ENCODE data around the gene KCNJ5.
A peak's percentile ranks its signal among the peaks of the same experiment; 100 is the strongest.

Gene KCNJ5

DNA sequence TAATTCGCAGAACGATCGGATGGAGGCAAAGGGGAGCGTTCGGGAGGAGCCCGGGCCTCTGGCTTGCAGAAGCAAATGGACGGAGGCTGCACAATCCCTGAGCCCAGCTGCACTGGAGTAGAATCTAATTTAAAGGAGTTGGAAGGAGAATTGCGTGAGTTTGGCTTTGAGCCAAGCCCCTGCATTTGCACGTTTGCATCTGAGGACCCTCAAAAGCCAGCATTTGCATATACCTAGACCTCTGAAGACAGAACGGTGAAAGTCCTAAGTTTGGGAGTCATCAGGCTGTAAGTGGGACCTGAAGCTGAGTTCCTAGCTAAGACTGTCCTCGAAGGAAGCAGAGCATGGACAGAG lies 35.9 kb downstream of the KCNJ5 start:
- Histone ChIP-seq H3K4me1 (ENCODE audit: insufficient read depth, insufficient read length) (peaks cover 9% of the 10 kb centered on the region), H3K9ac (ENCODE audit: insufficient read length, low read depth) (no peak overlapping the region), H3K4me3 (ENCODE audit: insufficient read length, low read depth) (no peak overlapping the region), H3K9me3 (ENCODE audit: insufficient read depth, low read length) (no peaks in the 10 kb centered on the region), H3K36me3 (ENCODE audit: insufficient read depth, insufficient read length, low read length) (no peaks in the 10 kb centered on the region), H3K27me3 (ENCODE audit: insufficient read depth, insufficient read length) (no peaks in the 10 kb centered on the region)
- no peak for TF ChIP-seq ZNF274 (IDR thresholded peaks at IDR 0.05; ENCODE audit: low read depth, low read length)
- no peak for DNase-seq (ENCODE audit: low read depth, low spot score)

DNA sequence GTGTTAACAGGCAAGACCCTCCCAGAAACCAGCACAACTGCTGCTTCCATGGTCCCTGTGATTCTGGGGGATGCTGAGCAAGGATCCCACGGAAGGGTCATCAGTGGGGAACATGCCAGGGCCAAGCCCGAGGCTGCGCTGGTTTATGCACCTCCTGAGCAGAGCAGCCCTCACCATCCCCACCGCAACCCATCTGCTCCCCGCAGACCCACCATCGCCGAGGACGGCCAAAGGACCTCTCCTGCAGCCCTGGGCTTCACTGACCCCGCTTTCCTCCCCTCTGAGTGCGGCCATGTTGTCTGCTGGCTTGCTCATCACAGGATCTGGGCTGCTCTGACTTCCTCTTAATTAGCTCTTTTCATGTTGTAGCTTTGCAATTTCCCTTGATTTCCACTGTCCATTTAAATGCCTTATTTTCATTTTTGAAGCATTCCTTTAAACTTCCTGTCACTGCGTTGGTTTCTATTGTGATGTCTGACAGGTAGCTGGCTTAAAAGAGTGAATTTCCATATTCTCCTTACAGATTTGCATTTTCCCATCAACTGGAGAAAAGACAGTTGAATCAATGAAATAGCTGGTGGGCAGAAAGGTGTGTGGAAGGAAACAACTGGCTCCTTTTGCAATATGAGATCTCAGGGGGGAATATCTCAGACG lies 36.7 kb downstream of the KCNJ5 start:
- Histone ChIP-seq H3K9ac (ENCODE audit: insufficient read length, low read depth) (no peak overlapping the region), H3K4me3 (ENCODE audit: insufficient read length, low read depth) (no peak overlapping the region), H3K9me3 (ENCODE audit: insufficient read depth, low read length) (no peaks in the 10 kb centered on the region), H3K27me3 (ENCODE audit: insufficient read depth, insufficient read length) (no peaks in the 10 kb centered on the region), H3K4me1 (ENCODE audit: insufficient read depth, insufficient read length) (peaks cover 9% of the 10 kb centered on the region), H3K36me3 (ENCODE audit: insufficient read depth, insufficient read length, low read length) (no peaks in the 10 kb centered on the region)
- TF ChIP-seq YY1 (IDR thresholded peaks at IDR 0.05; ENCODE audit: insufficient read depth, insufficient read length): no peak
- no peak for TF ChIP-seq SUZ12 (IDR thresholded peaks at IDR 0.05; ENCODE audit: extremely low read depth, insufficient read depth, insufficient read length)
- TF ChIP-seq ZNF274 (IDR thresholded peaks at IDR 0.05; ENCODE audit: low read depth, low read length): no peak
- no peak for DNase-seq (ENCODE audit: low read depth, low spot score)

DNA sequence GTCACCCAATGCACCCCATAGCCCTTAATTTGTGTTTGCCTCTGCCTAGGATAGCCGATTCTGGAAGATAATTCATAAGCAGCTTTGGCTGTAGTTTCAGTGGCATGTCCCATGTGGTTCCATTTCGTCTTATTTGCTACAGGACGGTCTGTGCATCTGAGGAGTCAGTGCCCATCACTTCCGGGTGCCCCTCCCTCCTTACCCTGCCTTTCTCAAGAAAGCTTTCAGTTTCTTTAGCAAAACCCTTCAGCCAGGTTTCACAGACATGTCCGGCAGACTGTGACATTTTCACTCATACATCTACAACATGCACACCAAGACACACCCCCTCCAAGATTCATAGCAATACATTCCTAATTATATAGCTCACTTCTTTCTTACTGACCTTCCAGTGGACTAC lies 37.2 kb downstream of the KCNJ5 start:
- Histone ChIP-seq H3K27me3 (ENCODE audit: insufficient read depth, insufficient read length) (no peaks in the 10 kb centered on the region), H3K9ac (ENCODE audit: insufficient read length, low read depth) (no peak overlapping the region)

DNA sequence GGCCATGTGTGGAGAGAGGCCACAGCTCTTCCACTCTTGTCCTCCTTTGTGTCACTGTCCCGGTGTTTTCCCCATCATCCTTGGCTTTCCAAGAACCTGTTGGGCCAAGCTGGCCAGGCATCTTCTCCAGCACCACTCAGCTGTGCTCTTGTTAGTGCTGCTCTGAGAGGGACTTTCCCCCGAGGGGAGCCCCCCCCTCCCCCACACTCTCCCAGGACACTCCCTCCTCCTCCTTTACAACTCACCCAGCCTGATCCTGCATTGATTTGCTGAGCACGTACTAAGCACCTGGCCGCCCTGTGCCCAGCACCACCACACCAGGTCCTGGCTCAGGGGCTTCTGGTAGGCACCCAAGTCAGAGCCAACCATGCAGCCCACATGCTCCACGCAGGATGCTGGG lies 38.3 kb downstream of the KCNJ5 start:
- H3K4me1 ChIP-seq (ENCODE audit: insufficient read depth, insufficient read length): peaks cover 9% of the 10 kb centered on the region
- no peak overlapping the region for H3K4me3 ChIP-seq (ENCODE audit: insufficient read length, low read depth)
- H3K27me3 ChIP-seq (ENCODE audit: insufficient read depth, insufficient read length): no peaks in the 10 kb centered on the region
- H3K36me3 ChIP-seq (ENCODE audit: insufficient read depth, insufficient read length, low read length): no peaks in the 10 kb centered on the region
- no peaks in the 10 kb centered on the region for H3K9me3 ChIP-seq (ENCODE audit: insufficient read depth, low read length)
- TF ChIP-seq SUZ12 (IDR thresholded peaks at IDR 0.05; ENCODE audit: extremely low read depth, insufficient read depth, insufficient read length): no peak
- no peak for TF ChIP-seq YY1 (IDR thresholded peaks at IDR 0.05; ENCODE audit: insufficient read depth, insufficient read length)
- no peak for TF ChIP-seq ZNF274 (IDR thresholded peaks at IDR 0.05; ENCODE audit: low read depth, low read length)
- no peak overlapping the region for H3K9ac ChIP-seq (ENCODE audit: insufficient read length, low read depth)
- DNase-seq (ENCODE audit: low read depth, low spot score): no peak

More for the DNA sequence above, 37.2 kb downstream of the KCNJ5 start:
- H3K36me3 ChIP-seq (ENCODE audit: insufficient read depth, insufficient read length, low read length): no peaks in the 10 kb centered on the region
- no peak for TF ChIP-seq SUZ12 (IDR thresholded peaks at IDR 0.05; ENCODE audit: extremely low read depth, insufficient read depth, insufficient read length)
- no peak for TF ChIP-seq ZNF274 (IDR thresholded peaks at IDR 0.05; ENCODE audit: low read depth, low read length)
- TF ChIP-seq YY1 (IDR thresholded peaks at IDR 0.05; ENCODE audit: insufficient read depth, insufficient read length): no peak
- no peak overlapping the region for H3K4me3 ChIP-seq (ENCODE audit: insufficient read length, low read depth)
- no peak for DNase-seq (ENCODE audit: low read depth, low spot score)
- peaks cover 9% of the 10 kb centered on the region for H3K4me1 ChIP-seq (ENCODE audit: insufficient read depth, insufficient read length)
- no peaks in the 10 kb centered on the region for H3K9me3 ChIP-seq (ENCODE audit: insufficient read depth, low read length)

DNA sequence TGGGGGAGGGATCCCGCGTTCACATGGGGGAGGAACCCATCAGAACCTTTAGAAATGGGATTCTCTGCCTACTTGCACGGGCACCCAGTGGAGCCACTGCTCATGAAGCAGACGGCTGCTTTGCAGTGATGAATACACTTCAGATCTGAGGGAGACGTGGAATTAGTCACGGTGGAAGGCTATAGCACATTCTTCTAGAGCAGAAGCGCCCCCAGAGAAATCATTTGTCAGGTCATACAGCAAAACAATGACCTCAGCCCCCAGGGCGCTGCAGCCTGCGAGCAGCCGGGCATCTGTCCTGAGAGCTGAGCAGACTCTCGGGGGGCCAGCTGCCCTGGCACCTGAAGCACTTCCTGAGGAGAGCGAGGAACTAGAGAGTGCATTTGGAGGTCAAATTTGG lies 38.8 kb downstream of the KCNJ5 start:
- no peak overlapping the region for H3K4me3 ChIP-seq (ENCODE audit: insufficient read length, low read depth)
- H3K27me3 ChIP-seq (ENCODE audit: insufficient read depth, insufficient read length): no peaks in the 10 kb centered on the region
- TF ChIP-seq SUZ12 (IDR thresholded peaks at IDR 0.05; ENCODE audit: extremely low read depth, insufficient read depth, insufficient read length) (no peak), YY1 (IDR thresholded peaks at IDR 0.05; ENCODE audit: insufficient read depth, insufficient read length) (no peak), ZNF274 (IDR thresholded peaks at IDR 0.05; ENCODE audit: low read depth, low read length) (no peak)
- H3K36me3 ChIP-seq (ENCODE audit: insufficient read depth, insufficient read length, low read length): no peaks in the 10 kb centered on the region
- no peaks in the 10 kb centered on the region for H3K9me3 ChIP-seq (ENCODE audit: insufficient read depth, low read length)
- peaks cover 9% of the 10 kb centered on the region for H3K4me1 ChIP-seq (ENCODE audit: insufficient read depth, insufficient read length)
- peak overlapping the region; percentile 10 for H3K9ac ChIP-seq (ENCODE audit: insufficient read length, low read depth)
- no peak for DNase-seq (ENCODE audit: low read depth, low spot score)

DNA sequence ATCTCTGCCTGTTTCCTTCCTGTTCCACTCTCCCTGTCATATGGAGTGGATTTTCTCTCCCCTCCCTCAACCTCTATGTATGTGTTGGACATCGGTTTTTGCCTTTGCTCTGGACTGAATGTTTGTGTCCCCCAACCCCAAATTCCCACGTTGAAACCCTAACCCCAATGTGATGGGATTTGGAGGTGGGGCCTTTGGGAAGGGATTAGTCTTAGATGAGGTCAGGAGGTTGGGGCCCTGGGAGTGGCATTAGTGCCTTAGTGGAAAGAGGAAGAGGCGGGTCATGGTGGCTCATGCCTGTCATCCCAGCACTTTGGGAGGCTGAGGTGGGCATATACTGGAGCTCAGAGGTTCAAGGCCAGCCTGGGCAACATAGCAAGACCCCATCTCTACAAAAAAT lies 39.9 kb downstream of the KCNJ5 start:
- Histone ChIP-seq H3K36me3 (ENCODE audit: insufficient read depth, insufficient read length, low read length) (no peaks in the 10 kb centered on the region), H3K27me3 (ENCODE audit: insufficient read depth, insufficient read length) (no peaks in the 10 kb centered on the region), H3K9me3 (ENCODE audit: insufficient read depth, low read length) (no peaks in the 10 kb centered on the region), H3K4me1 (ENCODE audit: insufficient read depth, insufficient read length) (peaks cover 9% of the 10 kb centered on the region), H3K9ac (ENCODE audit: insufficient read length, low read depth) (no peak overlapping the region), H3K4me3 (ENCODE audit: insufficient read length, low read depth) (no peak overlapping the region)
- TF ChIP-seq SUZ12 (IDR thresholded peaks at IDR 0.05; ENCODE audit: extremely low read depth, insufficient read depth, insufficient read length): no peak
- TF ChIP-seq YY1 (IDR thresholded peaks at IDR 0.05; ENCODE audit: insufficient read depth, insufficient read length): no peak
- TF ChIP-seq ZNF274 (IDR thresholded peaks at IDR 0.05; ENCODE audit: low read depth, low read length): no peak
- no peak for DNase-seq (ENCODE audit: low read depth, low spot score)

DNA sequence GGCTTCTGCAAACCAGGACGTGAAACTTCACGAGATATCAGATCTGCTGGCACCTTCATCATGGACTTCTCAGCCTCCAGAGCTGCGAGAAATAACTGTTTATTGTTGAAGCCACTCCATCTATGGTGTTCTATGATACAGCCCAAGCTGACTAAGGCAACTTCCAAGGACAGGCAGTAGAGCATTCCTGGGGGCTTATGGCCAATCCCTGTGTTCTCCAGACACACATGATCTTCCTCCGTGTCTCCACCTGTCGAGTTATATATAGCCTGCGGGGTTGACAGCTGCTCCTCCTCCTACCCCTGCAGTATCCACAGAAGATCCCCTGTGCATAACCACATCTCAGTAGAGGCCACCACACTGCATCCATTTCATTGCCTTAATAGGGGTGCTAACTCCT lies 40.5 kb downstream of the KCNJ5 start:
- H3K9ac ChIP-seq (ENCODE audit: insufficient read length, low read depth): no peak overlapping the region
- no peak for DNase-seq (ENCODE audit: low read depth, low spot score)
- H3K36me3 ChIP-seq (ENCODE audit: insufficient read depth, insufficient read length, low read length): no peaks in the 10 kb centered on the region
- peaks cover 9% of the 10 kb centered on the region for H3K4me1 ChIP-seq (ENCODE audit: insufficient read depth, insufficient read length)
- H3K4me3 ChIP-seq (ENCODE audit: insufficient read length, low read depth): no peak overlapping the region
- no peaks in the 10 kb centered on the region for H3K27me3 ChIP-seq (ENCODE audit: insufficient read depth, insufficient read length)
- TF ChIP-seq YY1 (IDR thresholded peaks at IDR 0.05; ENCODE audit: insufficient read depth, insufficient read length) (no peak), ZNF274 (IDR thresholded peaks at IDR 0.05; ENCODE audit: low read depth, low read length) (no peak), SUZ12 (IDR thresholded peaks at IDR 0.05; ENCODE audit: extremely low read depth, insufficient read depth, insufficient read length) (no peak)
- H3K9me3 ChIP-seq (ENCODE audit: insufficient read depth, low read length): no peaks in the 10 kb centered on the region

All from NT2/D1 (cell line).